Measurements from ENCODE around the gene S100A5. TPM values are rescaled to one million over a fixed set of nuclear protein-coding genes. Genes with fewer than 3 reads are reported as not detected.

S100A5 gene
- total and polyA plus RNA-seq, 9 of the 15 experiments (the other 6 are each of a cell fraction or from before 2014, with no cell fraction given), result 0.56 to 1.4 (median 0.64) TPM; not detected in 5

DNA sequence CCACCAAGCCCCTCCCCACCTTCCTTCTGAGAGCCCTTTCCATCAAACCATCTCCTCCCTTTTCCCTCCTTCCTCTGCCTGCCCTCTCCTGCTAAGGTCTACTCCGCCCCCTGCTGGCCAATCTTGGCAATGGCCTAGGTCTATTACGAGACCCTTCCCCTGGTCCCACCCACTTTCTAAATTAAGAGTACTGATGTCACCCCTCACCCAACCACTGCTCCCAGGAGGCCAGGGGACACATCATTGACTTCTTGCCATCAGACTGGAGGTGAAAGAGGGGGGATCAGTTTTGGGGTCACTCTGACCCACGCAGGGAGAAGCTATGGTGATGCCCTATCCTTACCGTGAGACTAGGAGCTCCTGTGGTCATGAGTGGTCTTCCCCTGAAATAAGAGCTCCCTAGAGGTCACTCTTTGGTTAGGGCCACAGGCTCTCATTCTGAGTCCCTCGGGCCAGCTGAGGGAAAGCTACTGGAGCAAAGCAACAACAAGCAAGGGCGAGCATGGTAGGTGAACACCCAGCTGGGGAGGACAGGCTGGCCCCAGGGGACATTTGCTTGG, 45.7 kb downstream of the S100A5 start (continued):
- TF ChIP-seq, protein P1, sequence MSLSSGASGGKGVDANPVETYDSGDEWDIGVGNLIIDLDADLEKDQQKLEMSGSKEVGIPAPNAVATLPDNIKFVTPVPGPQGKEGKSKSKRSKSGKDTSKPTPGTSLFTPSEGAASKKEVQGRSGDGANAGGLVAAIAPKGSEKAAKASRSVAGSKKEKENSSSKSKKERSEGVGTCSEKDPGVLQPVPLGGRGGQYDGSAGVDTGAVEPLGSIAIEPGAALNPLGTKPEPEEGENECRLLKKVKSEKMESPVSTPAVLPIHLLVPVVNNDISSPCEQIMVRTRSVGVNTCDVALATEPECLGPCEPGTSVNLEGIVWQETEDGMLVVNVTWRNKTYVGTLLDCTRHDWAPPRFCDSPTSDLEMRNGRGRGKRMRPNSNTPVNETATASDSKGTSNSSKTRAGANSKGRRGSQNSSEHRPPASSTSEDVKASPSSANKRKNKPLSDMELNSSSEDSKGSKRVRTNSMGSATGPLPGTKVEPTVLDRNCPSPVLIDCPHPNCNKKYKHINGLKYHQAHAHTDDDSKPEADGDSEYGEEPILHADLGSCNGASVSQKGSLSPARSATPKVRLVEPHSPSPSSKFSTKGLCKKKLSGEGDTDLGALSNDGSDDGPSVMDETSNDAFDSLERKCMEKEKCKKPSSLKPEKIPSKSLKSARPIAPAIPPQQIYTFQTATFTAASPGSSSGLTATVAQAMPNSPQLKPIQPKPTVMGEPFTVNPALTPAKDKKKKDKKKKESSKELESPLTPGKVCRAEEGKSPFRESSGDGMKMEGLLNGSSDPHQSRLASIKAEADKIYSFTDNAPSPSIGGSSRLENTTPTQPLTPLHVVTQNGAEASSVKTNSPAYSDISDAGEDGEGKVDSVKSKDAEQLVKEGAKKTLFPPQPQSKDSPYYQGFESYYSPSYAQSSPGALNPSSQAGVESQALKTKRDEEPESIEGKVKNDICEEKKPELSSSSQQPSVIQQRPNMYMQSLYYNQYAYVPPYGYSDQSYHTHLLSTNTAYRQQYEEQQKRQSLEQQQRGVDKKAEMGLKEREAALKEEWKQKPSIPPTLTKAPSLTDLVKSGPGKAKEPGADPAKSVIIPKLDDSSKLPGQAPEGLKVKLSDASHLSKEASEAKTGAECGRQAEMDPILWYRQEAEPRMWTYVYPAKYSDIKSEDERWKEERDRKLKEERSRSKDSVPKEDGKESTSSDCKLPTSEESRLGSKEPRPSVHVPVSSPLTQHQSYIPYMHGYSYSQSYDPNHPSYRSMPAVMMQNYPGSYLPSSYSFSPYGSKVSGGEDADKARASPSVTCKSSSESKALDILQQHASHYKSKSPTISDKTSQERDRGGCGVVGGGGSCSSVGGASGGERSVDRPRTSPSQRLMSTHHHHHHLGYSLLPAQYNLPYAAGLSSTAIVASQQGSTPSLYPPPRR (CRISPR knock-in tag; IDR thresholded peaks at IDR 0.05; ENCODE audit: borderline replicate concordance), result no peak
- TF ChIP-seq, protein P2, sequence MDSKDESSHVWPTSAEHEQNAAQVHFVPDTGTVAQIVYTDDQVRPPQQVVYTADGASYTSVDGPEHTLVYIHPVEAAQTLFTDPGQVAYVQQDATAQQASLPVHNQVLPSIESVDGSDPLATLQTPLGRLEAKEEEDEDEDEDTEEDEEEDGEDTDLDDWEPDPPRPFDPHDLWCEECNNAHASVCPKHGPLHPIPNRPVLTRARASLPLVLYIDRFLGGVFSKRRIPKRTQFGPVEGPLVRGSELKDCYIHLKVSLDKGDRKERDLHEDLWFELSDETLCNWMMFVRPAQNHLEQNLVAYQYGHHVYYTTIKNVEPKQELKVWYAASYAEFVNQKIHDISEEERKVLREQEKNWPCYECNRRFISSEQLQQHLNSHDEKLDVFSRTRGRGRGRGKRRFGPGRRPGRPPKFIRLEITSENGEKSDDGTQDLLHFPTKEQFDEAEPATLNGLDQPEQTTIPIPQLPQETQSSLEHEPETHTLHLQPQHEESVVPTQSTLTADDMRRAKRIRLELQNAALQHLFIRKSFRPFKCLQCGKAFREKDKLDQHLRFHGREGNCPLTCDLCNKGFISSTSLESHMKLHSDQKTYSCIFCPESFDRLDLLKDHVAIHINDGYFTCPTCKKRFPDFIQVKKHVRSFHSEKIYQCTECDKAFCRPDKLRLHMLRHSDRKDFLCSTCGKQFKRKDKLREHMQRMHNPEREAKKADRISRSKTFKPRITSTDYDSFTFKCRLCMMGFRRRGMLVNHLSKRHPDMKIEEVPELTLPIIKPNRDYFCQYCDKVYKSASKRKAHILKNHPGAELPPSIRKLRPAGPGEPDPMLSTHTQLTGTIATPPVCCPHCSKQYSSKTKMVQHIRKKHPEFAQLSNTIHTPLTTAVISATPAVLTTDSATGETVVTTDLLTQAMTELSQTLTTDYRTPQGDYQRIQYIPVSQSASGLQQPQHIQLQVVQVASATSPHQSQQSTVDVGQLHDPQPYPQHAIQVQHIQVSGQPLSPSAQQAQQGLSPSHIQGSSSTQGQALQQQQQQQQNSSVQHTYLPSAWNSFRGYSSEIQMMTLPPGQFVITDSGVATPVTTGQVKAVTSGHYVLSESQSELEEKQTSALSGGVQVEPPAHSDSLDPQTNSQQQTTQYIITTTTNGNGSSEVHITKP (IDR thresholded peaks at IDR 0.05; ENCODE audit: partially characterized antibody), result peak; percentile 81
- peak; percentile 93 to 98 for TF ChIP-seq RAD21 (CRISPR knock-in tag; conservative IDR thresholded peaks at IDR 0.05 in 1 of 2, IDR thresholded peaks at IDR 0.05 in 1 of 2)
- peak; percentile 96 for TF ChIP-seq SMC3 (conservative IDR thresholded peaks at IDR 0.05; ENCODE audit: insufficient read depth, low read depth, low read length)

Data from K562 (cell line).